Measurements from ENCODE around the gene TRIM67.

TRIM67 gene

DNA sequence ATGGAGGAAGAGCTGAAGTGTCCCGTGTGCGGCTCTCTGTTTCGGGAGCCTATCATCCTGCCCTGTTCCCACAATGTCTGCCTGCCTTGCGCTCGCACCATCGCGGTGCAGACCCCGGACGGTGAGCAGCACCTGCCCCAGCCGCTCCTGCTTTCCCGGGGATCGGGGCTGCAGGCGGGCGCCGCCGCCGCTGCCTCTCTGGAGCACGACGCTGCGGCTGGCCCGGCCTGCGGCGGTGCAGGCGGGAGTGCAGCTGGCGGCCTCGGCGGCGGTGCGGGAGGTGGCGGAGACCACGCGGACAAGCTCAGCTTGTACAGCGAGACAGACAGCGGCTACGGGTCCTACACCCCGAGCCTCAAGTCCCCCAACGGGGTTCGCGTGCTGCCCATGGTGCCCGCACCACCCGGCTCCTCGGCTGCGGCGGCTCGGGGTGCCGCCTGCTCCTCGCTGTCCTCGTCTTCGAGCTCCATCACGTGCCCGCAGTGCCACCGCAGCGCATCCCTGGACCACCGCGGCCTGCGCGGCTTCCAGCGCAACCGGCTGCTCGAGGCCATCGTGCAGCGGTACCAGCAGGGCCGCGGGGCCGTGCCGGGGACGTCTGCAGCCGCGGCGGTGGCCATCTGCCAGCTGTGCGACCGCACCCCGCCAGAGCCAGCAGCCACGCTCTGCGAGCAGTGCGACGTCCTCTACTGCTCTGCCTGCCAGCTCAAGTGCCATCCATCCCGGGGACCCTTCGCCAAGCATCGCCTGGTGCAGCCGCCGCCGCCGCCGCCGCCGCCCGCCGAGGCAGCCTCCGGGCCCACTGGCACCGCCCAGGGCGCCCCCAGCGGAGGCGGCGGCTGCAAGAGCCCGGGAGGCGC, 1.3 kb downstream of the TRIM67 start (continued):
- TF ChIP-seq ZNF518A (tag by site-specific recombination; conservative IDR thresholded peaks at IDR 0.05; ENCODE audit: low read depth) (0 out of 2 replicates have a peak, but pooled peaks have one; percentile 6), ZNF792 (tag by site-specific recombination; IDR thresholded peaks at IDR 0.05) (no peak), ZNF133 (tag by site-specific recombination; IDR thresholded peaks at IDR 0.05) (no peak), ZXDB (tag by site-specific recombination; IDR thresholded peaks at IDR 0.05) (0 out of 2 replicates have a peak, but pooled peaks have one; percentile 3), ZNF335 (tag by site-specific recombination; conservative IDR thresholded peaks at IDR 0.05) (peak; percentile 94; the same call in 1 of the 2 replicates), ZNF513 (tag by site-specific recombination; IDR thresholded peaks at IDR 0.05) (no peak), ZNF140 (tag by site-specific recombination; IDR thresholded peaks at IDR 0.05) (no peak), YY2 (tag by site-specific recombination; IDR thresholded peaks at IDR 0.05) (no peak; the same call in 1 of the 2 replicates), ZBTB8A (tag by site-specific recombination; IDR thresholded peaks at IDR 0.05) (no peak), SP3 (tag by site-specific recombination; IDR thresholded peaks at IDR 0.05) (0 out of 2 replicates have a peak, but pooled peaks have one; percentile 7), ZNF76 (tag by site-specific recombination; IDR thresholded peaks at IDR 0.05; ENCODE audit: borderline replicate concordance, low read depth) (peak; percentile 8; the same call in 1 of the 2 replicates), ZBTB17 (tag by site-specific recombination; IDR thresholded peaks at IDR 0.05) (peak; percentile 21), CTCF (tag by site-specific recombination; IDR thresholded peaks at IDR 0.05) (no peak), ZNF660 (tag by site-specific recombination; IDR thresholded peaks at IDR 0.05) (0 out of 2 replicates have a peak, but pooled peaks have one; percentile 38), ZNF629 (tag by site-specific recombination; IDR thresholded peaks at IDR 0.05) (no peak), ZBTB10 (tag by site-specific recombination; IDR thresholded peaks at IDR 0.05) (no peak), ZNF146 (tag by site-specific recombination; IDR thresholded peaks at IDR 0.05) (0 out of 2 replicates have a peak, but pooled peaks have one; percentile 17), ZNF112 (tag by site-specific recombination; IDR thresholded peaks at IDR 0.05) (no peak), ZNF777 (tag by site-specific recombination; IDR thresholded peaks at IDR 0.05; ENCODE audit: borderline replicate concordance) (no peak), MEIS1 (CRISPR knock-in tag; IDR thresholded peaks at IDR 0.05; ENCODE audit: borderline replicate concordance) (peak; percentile 38; the same call in 1 of the 2 replicates), HOXD13 (CRISPR knock-in tag; IDR thresholded peaks at IDR 0.05; ENCODE audit: borderline replicate concordance) (no peak)
- TF ChIP-seq, protein P1, sequence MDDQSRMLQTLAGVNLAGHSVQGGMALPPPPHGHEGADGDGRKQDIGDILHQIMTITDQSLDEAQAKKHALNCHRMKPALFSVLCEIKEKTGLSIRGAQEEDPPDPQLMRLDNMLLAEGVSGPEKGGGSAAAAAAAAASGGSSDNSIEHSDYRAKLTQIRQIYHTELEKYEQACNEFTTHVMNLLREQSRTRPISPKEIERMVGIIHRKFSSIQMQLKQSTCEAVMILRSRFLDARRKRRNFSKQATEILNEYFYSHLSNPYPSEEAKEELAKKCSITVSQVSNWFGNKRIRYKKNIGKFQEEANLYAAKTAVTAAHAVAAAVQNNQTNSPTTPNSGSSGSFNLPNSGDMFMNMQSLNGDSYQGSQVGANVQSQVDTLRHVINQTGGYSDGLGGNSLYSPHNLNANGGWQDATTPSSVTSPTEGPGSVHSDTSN (CRISPR knock-in tag; IDR thresholded peaks at IDR 0.05) = peak; percentile 59
